Stimulated activated CD8-positive, alpha-beta memory T cell treated with anti-CD3 and anti-CD28 coated beads, Interleukin-15, amount 100 ng/mL, for 1 hour (primary cell): Measurements from ENCODE around the gene TIFAB.

ENCODE experiments used
- DNase-seq: peaks from one replicate; pipeline ENCODE4 v3.0.0-alpha.2; 2020; ENCODE audit warnings: low read depth

TIFAB gene

GRCh38 chr5:135425641-135426040 lies 26.5 kb downstream of the TIFAB start:
- DNase-seq: no peak

- no peak for DNase-seq
These were observed 28.3 kb downstream of the TIFAB start for GRCh38 chr5:135423846-135424168.

- DNase-seq: no peak
These were observed 28.9 kb downstream of the TIFAB start for GRCh38 chr5:135423146-135423845.

GRCh38 chr5:135422419-135422818 lies 29.7 kb downstream of the TIFAB start:
- no peak for DNase-seq

- DNase-seq: no peak
These were observed 35.1 kb downstream of the TIFAB start for GRCh38 chr5:135417083-135417482.

- no peak for DNase-seq
These were observed 47.1 kb downstream of the TIFAB start for GRCh38 chr5:135405082-135405481.

GRCh38 chr5:135402031-135402430 lies 50.1 kb downstream of the TIFAB start:
- no peak for DNase-seq

GRCh38 chr5:135400866-135401265 lies 51.3 kb downstream of the TIFAB start:
- DNase-seq: no peak

- DNase-seq: no peak
These were observed 52.2 kb downstream of the TIFAB start for GRCh38 chr5:135399794-135400542.

GRCh38 chr5:135398855-135399793 lies 53.0 kb downstream of the TIFAB start, which contains the start of gene MACROH2A1:
MACROH2A1 (minus strand) TSS chr5:135399231; CDS start chr5:135389093, 10,138 bp downstream.
- DNase-seq: peak; percentile 51

GRCh38 chr5:135398160-135398854 lies 53.8 kb downstream of the TIFAB start:
- DNase-seq: no peak
